ENCODE data around the gene BEGAIN.

Gene BEGAIN

GRCh38 chr14:100609331-100609870 is 22.2 kb upstream of the BEGAIN start:
- H3K27ac ChIP-seq (ENCODE audit: low read depth, low read length) = no peak overlapping the region
- H3K27me3 ChIP-seq (ENCODE audit: control insufficient read depth, low read length) = no peaks in the 10 kb centered on the region
- H3K9me2 ChIP-seq (replicated peaks; ENCODE audit: control insufficient read depth, low read length) = no peaks in the 10 kb centered on the region
- no peaks in the 10 kb centered on the region for H3K4me1 ChIP-seq (ENCODE audit: control insufficient read depth, low read length)
- H3K9me3 ChIP-seq (ENCODE audit: control insufficient read depth, insufficient read depth, low read length) = no peaks in the 10 kb centered on the region
- H3K36me3 ChIP-seq (ENCODE audit: control insufficient read depth, low read length) = no peaks in the 10 kb centered on the region
- H3K79me2 ChIP-seq (ENCODE audit: control insufficient read depth, low read length) = no peaks in the 10 kb centered on the region
- H3F3A ChIP-seq (ENCODE audit: control insufficient read depth, insufficient read depth) = no peaks in the 10 kb centered on the region
- no peak overlapping the region for H3K4me2 ChIP-seq (ENCODE audit: low read length)
- H3K4me3 ChIP-seq (ENCODE audit: low read length) = no peak overlapping the region
- no peaks in the 10 kb centered on the region for H4K20me1 ChIP-seq (ENCODE audit: control insufficient read depth, insufficient read depth, low read depth, low read length)
- no peak for TF ChIP-seq EZH2phosphoT487 (IDR thresholded peaks at IDR 0.05; ENCODE audit: borderline replicate concordance, low read length)
- no peak for TF ChIP-seq CTCF (IDR thresholded peaks at IDR 0.05; ENCODE audit: low read depth, low read length, poor library complexity, severe bottlenecking)

GRCh38 chr14:100608586-100609330 is 21.5 kb upstream of the BEGAIN start:
- Histone ChIP-seq H3K79me2 (ENCODE audit: control insufficient read depth, low read length) (no peaks in the 10 kb centered on the region), H4K20me1 (ENCODE audit: control insufficient read depth, insufficient read depth, low read depth, low read length) (no peaks in the 10 kb centered on the region), H3F3A (ENCODE audit: control insufficient read depth, insufficient read depth) (no peaks in the 10 kb centered on the region), H3K4me3 (ENCODE audit: low read length) (no peak overlapping the region), H3K9me3 (ENCODE audit: control insufficient read depth, insufficient read depth, low read length) (no peaks in the 10 kb centered on the region), H3K4me2 (ENCODE audit: low read length) (no peak overlapping the region), H3K9me2 (replicated peaks; ENCODE audit: control insufficient read depth, low read length) (no peaks in the 10 kb centered on the region), H3K36me3 (ENCODE audit: control insufficient read depth, low read length) (no peaks in the 10 kb centered on the region), H3K27me3 (ENCODE audit: control insufficient read depth, low read length) (no peaks in the 10 kb centered on the region), H3K4me1 (ENCODE audit: control insufficient read depth, low read length) (no peaks in the 10 kb centered on the region), H3K27ac (ENCODE audit: low read depth, low read length) (no peak overlapping the region)
- TF ChIP-seq CTCF (IDR thresholded peaks at IDR 0.05; ENCODE audit: low read depth, low read length, poor library complexity, severe bottlenecking) (no peak), EZH2phosphoT487 (IDR thresholded peaks at IDR 0.05; ENCODE audit: borderline replicate concordance, low read length) (no peak)

- no peaks in the 10 kb centered on the region for H3K4me1 ChIP-seq (ENCODE audit: control insufficient read depth, low read length)
- H3K36me3 ChIP-seq (ENCODE audit: control insufficient read depth, low read length) = no peaks in the 10 kb centered on the region
- no peaks in the 10 kb centered on the region for H3K9me2 ChIP-seq (replicated peaks; ENCODE audit: control insufficient read depth, low read length)
- H3K27me3 ChIP-seq (ENCODE audit: control insufficient read depth, low read length) = no peaks in the 10 kb centered on the region
- no peak for TF ChIP-seq CTCF (IDR thresholded peaks at IDR 0.05; ENCODE audit: low read depth, low read length, poor library complexity, severe bottlenecking)
- TF ChIP-seq EZH2phosphoT487 (IDR thresholded peaks at IDR 0.05; ENCODE audit: borderline replicate concordance, low read length) = no peak
- H3K9me3 ChIP-seq (ENCODE audit: control insufficient read depth, insufficient read depth, low read length) = no peaks in the 10 kb centered on the region
- H3K4me2 ChIP-seq (ENCODE audit: low read length) = no peak overlapping the region
- H3K4me3 ChIP-seq (ENCODE audit: low read length) = no peak overlapping the region
- H3K27ac ChIP-seq (ENCODE audit: low read depth, low read length) = no peak overlapping the region
- no peaks in the 10 kb centered on the region for H4K20me1 ChIP-seq (ENCODE audit: control insufficient read depth, insufficient read depth, low read depth, low read length)
- H3F3A ChIP-seq (ENCODE audit: control insufficient read depth, insufficient read depth) = no peaks in the 10 kb centered on the region
- no peaks in the 10 kb centered on the region for H3K79me2 ChIP-seq (ENCODE audit: control insufficient read depth, low read length)
Measured at GRCh38 chr14:100608064-100608463, 20.8 kb upstream of the BEGAIN start.

Data from DOHH2 (cell line).